NCI-H1048 (cell line): ENCODE results near the gene GPR153.

ENCODE experiments used
- DNase-seq: peaks from one replicate; lab custom pipeline; 2025; lab: John Stamatoyannopoulos, UW

Gene GPR153

DNA sequence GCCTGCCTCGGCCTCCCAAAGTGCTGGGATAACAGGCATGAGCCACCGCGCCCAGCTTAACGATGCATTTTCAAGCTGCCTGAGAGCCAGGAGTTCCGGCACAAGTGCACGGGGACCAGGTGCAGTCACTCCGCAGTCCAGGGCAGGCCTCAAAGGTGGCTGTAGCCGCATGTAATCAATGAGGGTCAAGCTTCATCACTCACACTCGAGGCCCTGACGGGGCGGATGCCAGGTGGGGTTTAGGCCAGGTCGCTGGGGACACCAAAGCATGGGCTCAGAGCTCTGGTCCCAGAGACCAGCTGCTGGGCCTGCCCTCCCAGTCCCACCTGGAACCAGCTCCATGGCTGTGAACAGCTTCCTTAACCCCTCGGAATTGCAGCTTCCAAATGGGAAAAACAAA, 26.1 kb upstream of the GPR153 start:
- no peak for DNase-seq

DNA sequence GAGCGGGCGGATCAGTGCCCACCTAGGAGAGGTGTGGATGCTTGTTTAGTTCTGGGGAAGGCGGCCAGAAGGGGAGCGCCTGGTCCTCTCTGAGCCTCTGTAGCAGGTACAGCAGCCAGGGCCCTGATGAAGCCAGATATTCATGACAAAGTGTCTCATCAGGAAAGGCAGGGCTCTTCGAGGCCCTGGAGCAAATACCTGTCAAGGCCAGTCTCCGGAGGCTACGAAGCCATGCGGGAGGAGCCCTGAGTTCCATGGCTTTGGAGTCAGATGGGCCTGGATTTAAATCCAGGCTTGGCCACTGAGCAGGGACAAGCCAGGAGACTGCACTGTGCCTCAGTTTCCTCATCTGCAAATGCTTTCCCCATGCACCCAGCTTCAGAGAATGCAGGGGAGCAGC, 25.4 kb upstream of the GPR153 start:
- DNase-seq = no peak

DNA sequence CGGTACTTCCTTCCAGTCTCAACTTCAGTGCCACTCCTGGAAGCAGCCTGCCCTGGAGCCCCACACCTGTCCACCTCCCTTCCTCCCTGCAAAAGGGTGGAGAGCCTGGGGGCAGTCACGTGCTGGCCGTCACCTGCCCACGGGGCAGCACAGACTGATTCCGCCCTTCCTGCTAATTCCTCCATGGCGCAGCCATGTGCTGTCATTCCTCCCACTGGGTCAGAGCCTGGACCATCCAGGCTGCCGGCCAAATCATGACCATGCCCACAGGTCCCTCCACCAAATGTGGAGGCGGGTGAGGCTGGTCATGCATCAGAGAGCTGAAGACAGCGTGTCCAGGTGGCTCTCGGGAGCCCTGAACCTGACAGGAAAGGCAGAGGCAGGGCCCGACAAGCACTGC, 24.4 kb upstream of the GPR153 start:
- DNase-seq = no peak

DNA sequence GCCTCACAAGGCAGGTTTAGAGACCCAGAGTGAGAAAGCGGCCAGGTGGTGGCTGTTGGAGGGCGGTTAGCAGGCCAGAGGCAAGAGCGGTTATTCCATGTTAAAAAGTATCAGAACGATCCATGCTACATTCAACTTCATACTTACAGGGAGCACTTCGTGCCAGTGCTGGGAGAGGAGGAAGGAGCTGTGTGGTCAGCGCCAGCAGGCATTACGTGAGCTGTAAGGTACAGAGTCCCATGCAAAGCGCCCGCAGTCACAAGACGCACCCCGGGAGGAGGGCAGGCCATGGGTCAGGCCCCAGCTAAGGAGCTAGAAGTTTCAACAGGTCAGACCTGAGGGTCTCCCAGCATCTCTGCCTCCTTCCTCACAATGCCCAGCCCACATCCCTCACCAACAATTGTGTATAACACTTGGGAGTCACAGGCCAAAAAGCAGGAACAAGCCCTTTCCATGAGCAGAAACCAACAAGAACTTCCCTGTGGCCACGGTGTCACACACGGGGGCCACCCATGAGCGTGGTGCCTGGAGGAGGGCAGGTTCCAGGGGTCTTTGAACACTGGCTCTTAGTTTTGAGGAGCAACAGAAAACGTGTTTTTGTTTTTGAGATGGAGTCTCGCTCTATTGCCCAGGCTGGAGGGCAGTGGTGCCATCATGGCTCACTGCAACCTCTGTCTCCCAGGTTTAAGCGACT, 21.8 kb upstream of the GPR153 start:
- no peak for DNase-seq

DNA sequence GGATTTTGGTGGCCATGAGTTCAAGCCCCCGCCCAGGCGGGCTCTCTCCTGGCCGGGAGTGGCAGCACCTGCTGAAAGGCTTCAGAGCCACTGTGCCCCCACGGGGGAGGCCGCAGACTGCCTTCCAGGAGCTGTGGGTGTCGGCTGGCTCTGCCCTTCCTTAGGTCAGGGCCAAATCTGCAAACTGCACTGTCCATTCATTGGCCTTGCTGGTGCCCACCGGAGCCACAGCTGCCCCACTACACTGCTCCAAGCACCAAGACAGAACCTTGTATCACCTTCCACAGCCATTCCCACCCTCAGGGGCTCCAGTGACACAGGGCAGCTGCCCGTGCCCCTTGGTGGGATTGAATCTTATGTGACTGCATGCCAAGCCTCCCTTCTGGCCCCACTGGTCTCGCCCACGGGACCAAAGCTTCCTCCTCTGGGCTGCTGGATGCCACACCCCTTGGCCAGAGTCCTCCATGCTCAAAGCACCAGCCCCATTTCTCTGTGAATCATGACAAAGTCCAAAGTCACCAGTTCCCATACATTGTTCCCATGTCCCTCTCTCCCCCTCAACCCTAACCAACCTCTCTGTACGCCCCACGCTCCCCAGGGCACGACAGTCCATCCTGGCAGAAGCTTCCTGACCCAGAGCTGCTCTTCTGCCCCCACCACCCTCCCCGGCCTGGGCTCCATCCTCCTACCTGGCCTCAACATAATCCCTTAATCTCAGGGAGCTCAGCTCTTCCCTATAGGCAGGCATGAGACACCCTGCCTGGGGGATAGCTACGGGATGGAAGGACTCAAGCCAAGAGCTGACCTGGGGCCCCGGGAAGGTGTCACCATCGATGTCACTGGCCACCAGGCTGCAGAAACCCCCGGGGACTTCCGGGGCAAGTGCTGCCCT, 20.9 kb upstream of the GPR153 start:
- no peak for DNase-seq

DNA sequence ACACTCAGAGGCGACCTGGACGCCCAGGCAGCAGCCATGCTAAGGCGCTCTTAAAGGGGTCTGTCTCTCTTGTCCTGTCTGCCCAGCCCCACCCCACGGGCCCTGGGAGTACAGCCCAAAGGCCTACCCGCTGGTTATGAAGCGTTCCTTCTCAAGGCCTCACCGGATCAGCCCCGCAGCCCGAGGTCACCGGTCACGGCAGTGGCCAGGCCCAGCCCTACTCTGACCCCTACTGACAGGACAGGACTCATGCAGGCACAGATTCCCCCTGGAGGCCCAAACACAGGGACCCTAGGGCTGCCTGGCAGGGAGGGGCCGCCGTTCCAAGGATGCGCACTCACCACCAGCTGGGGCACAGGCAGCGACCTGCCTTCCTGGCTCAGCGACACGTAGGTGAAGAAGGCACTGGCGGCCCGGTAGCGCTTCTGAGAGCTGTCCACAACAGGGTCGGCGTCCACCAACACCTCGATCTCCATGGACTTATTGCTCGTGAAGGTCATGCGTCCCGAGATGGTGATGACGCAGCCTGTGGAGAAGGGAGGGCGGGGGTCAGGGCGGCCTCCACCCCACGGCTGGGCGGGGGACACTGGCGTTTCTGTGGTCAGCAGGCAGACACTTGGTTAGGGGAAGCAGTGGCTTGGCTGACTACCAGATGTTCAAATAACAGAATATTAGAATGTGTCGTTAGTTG, 20.0 kb upstream of the GPR153 start:
- no peak for DNase-seq

DNA sequence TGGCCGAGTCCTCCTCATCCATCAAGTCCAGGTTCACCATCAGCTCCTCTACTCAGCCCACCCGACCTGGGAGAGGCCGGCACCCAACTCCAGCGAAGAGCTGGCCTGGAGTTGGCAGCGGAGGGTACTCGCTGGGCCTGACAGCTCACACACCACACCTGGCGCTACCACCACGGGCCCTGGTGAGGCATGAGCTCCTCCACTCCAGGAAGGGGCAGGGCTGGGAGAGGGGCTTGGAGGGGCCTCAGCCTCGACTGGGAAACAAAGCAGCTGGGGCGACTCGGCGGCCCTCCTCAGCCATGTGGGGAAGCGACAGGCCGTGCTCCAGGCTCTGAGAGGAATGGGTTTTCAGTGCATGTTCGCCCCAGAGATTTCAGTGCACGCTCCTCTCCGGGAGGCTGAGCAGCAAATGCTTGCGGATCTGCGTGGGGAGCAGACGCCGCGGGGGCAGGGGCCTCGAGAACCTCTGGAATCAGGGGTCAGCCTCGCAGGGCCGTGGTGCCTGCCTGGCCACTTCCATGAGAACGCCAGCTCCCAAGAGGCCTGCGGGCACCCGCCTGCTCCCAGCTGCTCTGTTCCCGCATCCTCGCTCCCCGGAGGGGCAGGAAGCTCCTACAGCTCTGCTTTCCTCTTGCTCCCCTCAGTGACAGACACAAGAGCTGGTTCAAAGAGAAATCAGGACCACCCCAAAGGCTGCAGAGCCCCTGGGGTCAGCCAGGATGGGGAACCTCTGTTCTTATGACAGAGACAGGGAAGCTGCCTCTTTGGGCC, 18.9 kb upstream of the GPR153 start:
- DNase-seq = no peak

DNA sequence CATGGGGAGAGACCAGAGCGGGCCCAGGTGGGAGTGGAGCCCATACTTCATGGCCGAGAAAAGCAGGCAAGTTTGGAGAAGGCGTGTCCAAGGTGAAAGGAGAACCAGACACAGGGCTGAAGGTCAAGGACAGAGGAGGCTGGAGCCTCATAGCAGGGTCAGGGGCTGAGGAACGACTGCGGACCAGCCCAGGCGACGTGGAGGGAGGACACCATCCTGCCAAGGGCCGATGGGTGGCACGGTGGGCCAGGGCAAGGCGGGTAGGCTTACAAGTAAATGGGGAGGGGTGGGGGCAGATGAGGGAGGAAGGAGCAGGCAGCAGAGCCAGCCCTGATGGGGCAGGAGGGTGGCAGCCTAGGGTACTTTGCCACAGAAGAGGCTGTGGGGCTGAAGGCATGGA, 18.2 kb upstream of the GPR153 start:
- DNase-seq = no peak

DNA sequence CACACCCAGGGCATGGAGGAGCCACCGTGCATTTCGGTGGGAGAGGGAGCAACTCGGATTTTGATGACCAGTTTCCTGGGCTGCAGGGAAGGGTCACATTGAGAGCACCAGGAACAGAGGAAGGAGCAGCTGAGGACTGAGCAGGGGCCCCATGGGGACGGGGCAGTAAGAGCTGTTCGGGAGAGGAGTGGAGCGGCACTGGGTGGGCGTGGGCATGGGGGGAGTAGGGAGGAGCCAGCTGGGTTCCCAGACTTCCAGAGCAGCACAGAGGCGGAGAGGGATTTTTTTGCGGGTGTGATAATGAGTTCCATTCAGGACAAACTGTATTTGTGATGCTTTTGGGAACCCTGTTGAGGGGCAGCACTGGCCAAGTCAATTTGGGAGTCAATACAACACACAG, 17.4 kb upstream of the GPR153 start:
- no peak for DNase-seq

DNA sequence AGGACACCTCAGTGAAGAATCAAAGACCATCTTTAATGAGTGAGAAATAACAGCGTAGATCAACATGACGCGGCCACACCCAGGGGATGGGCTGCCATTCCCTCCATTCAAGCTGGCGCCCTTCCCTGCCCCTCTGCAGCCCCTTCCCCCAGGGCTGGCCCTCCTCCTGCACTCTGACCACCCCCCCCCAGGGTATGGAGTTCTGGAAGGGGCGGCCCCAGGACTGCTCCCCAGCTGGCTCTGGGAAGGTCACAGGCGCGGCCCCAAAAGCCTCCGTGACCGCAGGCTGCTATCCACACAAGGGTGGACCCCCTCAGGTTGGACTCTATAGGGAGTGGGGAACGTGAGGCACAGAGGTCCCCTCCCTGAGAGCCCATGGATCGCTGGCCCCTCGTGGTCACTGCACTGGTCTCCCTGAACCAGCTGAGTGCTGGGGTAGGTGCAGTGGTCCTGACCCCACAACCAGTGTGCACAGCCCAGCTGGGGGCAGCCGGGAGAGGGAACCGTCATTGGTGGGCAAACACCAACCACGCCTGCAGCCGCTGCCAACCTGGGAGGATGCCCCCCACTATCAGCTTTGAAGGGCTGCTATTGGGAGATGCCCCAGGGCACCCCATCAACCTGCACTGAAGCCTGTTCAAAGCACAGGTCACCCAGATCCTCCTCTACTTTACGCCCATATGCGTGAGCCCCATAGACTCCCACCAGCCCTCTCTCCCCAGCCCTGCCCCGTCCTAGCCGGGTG, 16.1 kb upstream of the GPR153 start:
- no peak for DNase-seq

DNA sequence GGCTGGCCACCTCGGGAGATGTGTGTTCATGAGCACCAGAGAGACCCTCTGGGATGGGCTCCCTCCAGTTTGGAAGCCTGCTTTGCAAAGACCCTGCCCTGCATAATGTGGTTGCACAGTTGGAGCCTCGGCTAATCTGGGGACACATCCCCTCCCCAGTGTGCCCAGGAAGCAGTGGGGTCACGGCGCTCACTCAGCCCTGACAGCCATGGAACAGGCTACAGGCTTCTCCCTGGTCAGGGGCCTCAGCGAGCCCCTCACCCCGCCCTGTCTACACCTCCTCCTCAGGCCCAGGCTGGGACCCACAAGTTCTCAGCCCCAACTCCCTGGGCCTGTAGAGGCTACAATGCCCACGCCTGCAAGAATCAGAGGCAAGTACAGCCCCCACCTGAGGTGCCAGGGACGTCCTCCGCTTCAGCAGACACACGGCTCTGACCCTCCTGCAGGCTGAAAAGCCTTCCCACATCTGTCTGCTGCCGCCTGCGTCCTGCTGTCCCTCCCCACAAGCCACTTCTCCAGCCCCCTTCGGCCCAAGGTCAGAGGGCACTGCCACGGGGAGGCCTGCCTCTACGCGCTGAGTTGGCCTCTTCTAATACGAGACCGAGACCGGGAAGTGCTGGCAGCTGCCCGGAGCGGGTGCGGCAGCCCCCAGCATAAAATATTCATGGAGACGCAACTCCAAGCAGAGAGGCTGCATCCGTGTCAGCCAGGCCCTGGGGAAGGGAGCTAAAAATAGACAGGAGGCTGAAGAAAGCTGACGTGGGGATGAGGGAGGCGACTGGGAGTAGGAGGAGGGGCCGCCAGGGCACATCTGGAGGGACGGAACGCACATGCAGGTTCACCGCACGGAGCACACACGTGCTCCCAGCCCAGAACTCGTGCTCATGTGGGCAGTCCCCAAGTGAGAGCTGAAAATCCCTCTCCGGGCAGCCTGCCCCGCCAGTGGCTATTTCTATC, 15.2 kb upstream of the GPR153 start:
- DNase-seq = no peak

DNA sequence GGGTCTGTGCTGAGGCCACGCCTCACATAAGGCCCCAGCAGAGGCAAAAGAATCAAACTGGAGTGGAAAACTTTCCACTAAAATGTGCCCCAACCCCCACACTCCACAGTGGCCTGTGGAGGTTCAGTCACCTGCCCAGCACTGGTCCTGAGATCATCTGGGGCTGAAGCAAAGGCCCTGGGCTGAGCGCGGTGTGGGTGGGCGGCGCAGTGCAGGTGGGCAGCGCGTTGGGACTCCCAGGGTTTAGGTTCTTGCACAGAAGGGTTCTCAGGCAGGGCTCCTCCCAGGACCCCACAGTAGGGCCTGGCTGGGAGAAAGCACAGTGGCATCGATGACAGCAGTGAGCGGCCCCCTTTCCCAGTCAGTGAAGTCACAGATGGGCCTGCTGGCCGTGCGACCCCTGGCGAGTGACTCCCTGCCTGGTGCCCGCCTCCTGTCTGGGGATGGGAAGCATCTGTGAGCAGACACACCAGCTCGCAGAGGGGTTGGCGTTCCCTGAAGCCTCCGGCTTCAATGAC, 13.8 kb upstream of the GPR153 start:
- no peak for DNase-seq

DNA sequence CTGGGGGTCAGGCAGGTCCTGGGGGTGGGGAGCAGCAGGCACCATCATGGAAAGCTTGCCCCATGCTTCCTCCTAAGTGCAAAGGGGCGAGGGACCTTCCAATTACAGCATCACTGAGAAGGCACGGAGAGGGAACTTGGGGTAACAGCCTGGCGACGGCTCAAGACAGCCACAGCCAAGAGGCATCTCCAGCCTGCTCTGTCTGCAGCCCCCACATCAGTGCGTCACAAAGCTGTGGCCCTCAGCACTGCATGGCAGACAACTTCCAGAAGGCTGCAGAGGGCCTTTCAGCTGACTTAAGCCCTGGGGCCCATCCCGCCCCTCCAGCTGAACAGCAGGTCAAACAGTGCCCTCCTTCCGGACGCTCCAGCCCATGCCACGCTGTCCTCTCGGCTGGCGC, 13.2 kb upstream of the GPR153 start:
- no peak for DNase-seq

DNA sequence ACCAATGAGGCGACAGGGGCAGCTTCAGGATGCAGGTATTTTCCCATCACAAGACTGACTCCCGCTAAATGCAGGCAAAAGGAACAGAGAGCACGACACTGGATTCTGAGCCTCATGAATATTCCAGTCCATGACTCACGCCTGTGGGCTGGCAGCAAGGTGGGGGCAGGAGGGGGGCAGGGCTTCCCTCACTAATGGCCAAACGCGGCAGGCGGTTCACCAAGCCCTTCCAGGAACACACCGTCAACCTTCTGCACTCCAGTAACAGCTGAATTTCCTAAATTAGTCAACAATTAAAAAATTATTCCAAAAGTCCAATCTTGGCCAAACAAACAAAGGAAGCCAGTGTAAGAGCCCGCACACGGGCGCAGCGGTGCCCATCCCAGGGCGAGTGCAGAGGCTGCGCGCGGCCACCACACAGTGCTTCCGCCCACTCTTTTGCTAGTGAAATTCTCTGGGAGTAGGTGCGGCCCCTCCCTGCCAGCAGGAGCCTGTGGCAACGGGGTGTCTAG, 12.5 kb upstream of the GPR153 start:
- DNase-seq = no peak

DNA sequence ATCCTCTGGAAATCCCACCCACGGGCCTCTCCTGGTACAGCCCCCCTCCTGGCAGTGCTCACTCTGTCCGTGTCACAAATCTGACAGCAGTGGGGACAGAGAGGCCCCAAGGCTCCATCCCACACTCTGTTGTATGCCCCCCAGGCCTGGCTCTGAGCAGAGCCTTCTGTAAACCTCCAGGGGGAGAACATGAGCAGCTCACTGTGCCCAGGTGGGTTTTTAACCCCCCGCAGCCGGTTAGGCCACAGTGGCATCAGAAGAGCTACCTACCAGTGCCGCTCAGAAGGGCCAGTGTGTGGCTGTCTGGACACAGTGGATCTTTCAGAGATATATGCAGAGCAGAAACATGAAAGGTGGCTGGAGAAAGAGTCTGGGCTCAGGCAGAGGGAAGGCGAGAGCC, 12.0 kb upstream of the GPR153 start:
- no peak for DNase-seq

DNA sequence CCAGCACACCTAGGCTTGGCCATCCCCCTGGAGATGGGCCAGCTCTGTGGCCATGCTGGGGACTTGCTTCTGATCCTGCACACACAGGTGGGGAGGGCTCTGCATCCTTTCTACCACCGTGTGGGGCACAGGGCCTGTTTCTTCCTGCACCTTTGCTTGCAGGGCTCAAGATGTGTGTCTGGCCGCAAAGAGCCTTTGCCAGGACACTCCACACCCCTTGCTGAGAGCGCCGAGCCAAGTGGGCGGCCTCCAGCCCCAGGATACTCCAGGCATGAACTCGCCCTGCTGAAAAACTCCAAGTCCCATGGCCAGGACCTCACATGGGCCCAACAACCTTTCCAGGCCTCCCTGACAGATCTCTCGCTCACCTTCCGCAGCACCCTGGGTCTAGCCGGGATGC, 11.6 kb upstream of the GPR153 start:
- DNase-seq = no peak

DNA sequence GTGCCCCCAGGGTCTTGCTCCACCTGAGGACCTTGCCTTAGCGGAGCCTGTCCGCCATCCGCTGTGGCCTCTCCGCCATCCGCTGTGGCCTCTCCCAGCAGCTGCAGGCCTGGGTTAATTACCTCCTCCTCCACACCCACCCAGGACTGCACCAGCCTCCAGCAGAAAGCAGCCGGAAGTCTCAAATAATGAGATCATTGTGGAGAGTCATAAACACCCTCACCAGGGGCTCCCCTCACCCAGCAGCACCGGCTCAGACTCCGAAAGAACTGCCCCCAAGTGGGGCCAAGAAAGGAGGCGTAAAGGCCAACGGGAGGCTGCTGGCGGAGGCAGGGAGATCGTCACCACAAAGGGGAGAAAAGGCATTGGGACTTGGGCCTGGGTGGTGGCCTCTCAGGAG, 10.7 kb upstream of the GPR153 start:
- no peak for DNase-seq

DNA sequence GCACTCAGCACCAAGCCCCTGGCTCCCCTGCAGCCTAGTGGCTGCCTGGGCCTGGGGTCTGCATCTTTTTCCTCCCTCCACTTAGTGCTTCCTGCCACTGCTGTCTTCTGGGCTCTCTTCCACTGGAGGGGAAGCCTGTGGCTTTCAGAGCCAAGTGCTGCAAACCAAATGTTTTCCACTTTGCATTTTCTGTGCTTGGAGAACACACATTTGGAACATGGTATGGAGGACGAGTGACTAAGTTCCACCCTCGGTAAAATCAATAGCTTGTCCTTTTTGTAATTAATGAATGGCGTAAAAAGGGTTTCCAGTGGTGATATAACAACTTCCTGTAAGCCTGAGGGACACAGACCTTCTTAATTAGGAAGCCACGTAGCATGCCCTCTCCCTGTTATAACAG, 10.1 kb upstream of the GPR153 start:
- no peak for DNase-seq

DNA sequence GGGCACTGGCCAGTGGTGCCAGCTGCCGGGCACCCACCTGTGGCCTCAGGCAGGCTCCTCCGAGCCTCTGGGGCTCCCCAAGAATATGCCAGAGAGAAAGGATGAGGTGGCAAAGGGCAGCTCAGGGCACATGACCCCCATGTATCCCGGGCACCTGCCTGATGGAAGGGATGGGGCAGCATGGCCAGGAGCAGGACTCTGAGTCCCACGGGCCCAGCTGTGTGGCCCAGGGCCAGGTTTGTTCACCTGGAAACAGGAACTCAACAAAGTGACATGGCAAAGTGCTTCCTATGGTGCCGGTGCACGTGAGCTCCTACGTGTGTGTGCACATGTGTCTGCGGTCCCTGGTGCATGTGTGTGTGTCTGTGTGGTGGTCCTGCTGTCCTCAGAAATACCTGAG, 9.5 kb upstream of the GPR153 start:
- no peak for DNase-seq
